HCT116 (cell line): ENCODE results near the gene SLC10A7. TPM values are rescaled to one million over a fixed set of nuclear protein-coding genes. Genes with fewer than 3 reads are reported as not detected.

Experiments
- ATAC-seq: fragments of 200-7000 bp; cut with Tn5 transposase; 2 replicates; pipeline ENCODE4 v1.9.1; 2020; ENCODE audit warnings: mild to moderate bottlenecking, moderate library complexity
- BruUV-seq: library from RNA; stranded (reverse); fragments of 400-500 nt; replicated peaks from 2 replicates; lab custom pipeline; 2021; lab: Mats Ljungman, UMichigan
- CTCF ChIA-PET: fragments of 300-600 bp; sonication (Branson Sonifier 250); formaldehyde crosslinking; loops from one replicate; lab custom pipeline; 2021; ENCODE audit warnings: antibody characterized with exemption; lab: Charles Lee
- POLR2A ChIA-PET: fragments of 300-600, 350-600 bp; sonication (Branson Sonifier 250); formaldehyde crosslinking; loops from one replicate; lab custom pipeline; 2021; ENCODE audit warnings: antibody characterized with exemption; lab: Charles Lee
- RAD21 ChIA-PET, 2 experiments: fragments of 300-600 bp; sonication (Branson Sonifier 250); formaldehyde crosslinking; loops; one replicate each; lab custom pipeline; 2023; ENCODE audit warnings: low total read pairs in 2 of 2; ENCODE audit not compliant: uncharacterized antibody in 2 of 2, unreplicated experiment in 2 of 2, low non-redundant PET in 1 of 2; lab: Charles Lee
- DNase-seq: peaks from one replicate; pipeline ENCODE4 v3.0.0-alpha.2; 2010; ENCODE audit warnings: low read depth, low spot score
- H2AFZ ChIP-seq: fragments of 200-600 bp; shearing (Covaris generic), sonication (generic); 2 replicates; pipeline ENCODE4 v1.6.1; 2017; ENCODE audit warnings: low read depth, mixed run types, mixed read lengths, antibody characterized with exemption, low read length; ENCODE audit not compliant: poor library complexity, severe bottlenecking
- H3K27ac ChIP-seq: 2 replicates; pipeline ENCODE4 v1.5.1; 2012; ENCODE audit warnings: low read depth, low read length
- H3K27me3 ChIP-seq: fragments of 200-600 bp; sonication (generic); 2 replicates; pipeline ENCODE4 v1.6.1; 2016; ENCODE audit warnings: mixed run types, low read length, mixed read lengths; ENCODE audit not compliant: insufficient read depth
- H3K36me3 ChIP-seq, 2 experiments: fragments of 200-500 bp in 1 of 2; fragments of 200-600 bp in 1 of 2; sonication (Bioruptor generic) in 1 of 2; sonication (generic) in 1 of 2; 2 replicates each; pipeline versions ENCODE4 v1.5.1 to v1.6.1; 2014 to 2016; ENCODE audit warnings: low read length in 2 of 2, inconsistent platforms in 1 of 2, mixed read lengths in 1 of 2, mixed run types in 1 of 2; ENCODE audit not compliant: insufficient read depth in 2 of 2, control insufficient read depth in 1 of 2
- H3K4me1 ChIP-seq, 2 experiments: fragments of 200-600 bp in 1 of 2; sonication (generic) in 1 of 2; 2 replicates each; pipeline versions ENCODE4 v1.5.1 to v1.6.1; 2012 to 2017; ENCODE audit warnings: low read length in 2 of 2, inconsistent platforms in 1 of 2, mild to moderate bottlenecking in 1 of 2, mixed read lengths in 1 of 2, mixed run types in 1 of 2, moderate library complexity in 1 of 2; ENCODE audit not compliant: insufficient read depth in 2 of 2, control insufficient read depth in 1 of 2
- H3K4me2 ChIP-seq: fragments of 200-600 bp; sonication (generic); 2 replicates; pipeline ENCODE4 v1.6.1; 2017; ENCODE audit warnings: mixed run types, low read length, mixed read lengths
- H3K4me3 ChIP-seq, 2 experiments: fragments of 200-600 bp in 1 of 2; sonication (generic) in 1 of 2; replicated peaks in 1 of 2; 2 replicates each; pipeline ENCODE4 v1.5.1; 2011 to 2016; ENCODE audit warnings: low read length in 2 of 2, control low read depth in 1 of 2, low read depth in 1 of 2, mild to moderate bottlenecking in 1 of 2, mixed read lengths in 1 of 2, mixed run types in 1 of 2
- H3K79me2 ChIP-seq: fragments of 200-600 bp; sonication (generic); 2 replicates; pipeline ENCODE4 v1.6.1; 2017; ENCODE audit warnings: mild to moderate bottlenecking, mixed run types, low read length, moderate library complexity, mixed read lengths; ENCODE audit not compliant: insufficient read depth
- H3K9ac ChIP-seq: fragments of 200-600 bp; sonication (generic); 2 replicates; pipeline ENCODE4 v1.6.1; 2016; ENCODE audit warnings: low read length, mixed read lengths
- H3K9me2 ChIP-seq: fragments of 200-600 bp; sonication (generic), shearing (Covaris generic); 2 replicates; pipeline ENCODE4 v1.6.1; 2017; ENCODE audit warnings: mixed run types, mild to moderate bottlenecking, moderate library complexity; ENCODE audit not compliant: insufficient read depth
- H3K9me3 ChIP-seq, 2 experiments: fragments of 200-500 bp in 1 of 2; fragments of 200-600 bp in 1 of 2; sonication (Bioruptor generic) in 1 of 2; sonication (generic) in 1 of 2; 2 replicates each; pipeline ENCODE4 v1.6.1; 2014 to 2017; ENCODE audit warnings: low read length in 2 of 2, mixed read lengths in 2 of 2, inconsistent platforms in 1 of 2, low read depth in 1 of 2, mild to moderate bottlenecking in 1 of 2, mixed run types in 1 of 2, moderate library complexity in 1 of 2; ENCODE audit not compliant: control insufficient read depth in 1 of 2, insufficient read depth in 1 of 2
- H4K20me1 ChIP-seq: fragments of 200-600 bp; sonication (generic), shearing (Covaris generic); 2 replicates; pipeline ENCODE4 v1.6.1; 2017; ENCODE audit warnings: mixed run types, mild to moderate bottlenecking, moderate library complexity; ENCODE audit not compliant: insufficient read depth
- CBX3 ChIP-seq: IDR thresholded peaks from 2 replicates; pipeline ENCODE4 v1.6.1; 2012; ENCODE audit warnings: low read depth
- CEBPB ChIP-seq: IDR thresholded peaks from 2 replicates; pipeline ENCODE4 v1.6.1; 2012; ENCODE audit warnings: low read depth
- EGR1 ChIP-seq: IDR thresholded peaks from 2 replicates; pipeline ENCODE4 v1.6.1; 2012; ENCODE audit warnings: low read depth
- ELF1 ChIP-seq: IDR thresholded peaks from 2 replicates; pipeline ENCODE4 v1.6.1; 2012; ENCODE audit warnings: low read depth, borderline replicate concordance
- EZH2phosphoT487 ChIP-seq: fragments of 200-600 bp; IDR thresholded peaks from 2 replicates; pipeline ENCODE4 v1.6.1; 2018; ENCODE audit warnings: antibody characterized with exemption, borderline replicate concordance
- FOSL1 ChIP-seq: IDR thresholded peaks from 2 replicates; pipeline ENCODE4 v1.6.1; 2012; ENCODE audit warnings: low read depth
- JUND ChIP-seq: IDR thresholded peaks from 2 replicates; pipeline ENCODE4 v1.6.1; 2012
- POLR2AphosphoS5 ChIP-seq: IDR thresholded peaks from 2 replicates; pipeline ENCODE4 v1.6.1; 2011; ENCODE audit warnings: mild to moderate bottlenecking, low read depth, low read length, moderate library complexity
- RAD21 ChIP-seq: IDR thresholded peaks from 2 replicates; pipeline ENCODE4 v1.6.1; 2012; ENCODE audit warnings: low read depth, mild to moderate bottlenecking
- SP1 ChIP-seq: IDR thresholded peaks from 2 replicates; pipeline ENCODE4 v1.6.1; 2012; ENCODE audit warnings: low read depth
- SRF ChIP-seq: IDR thresholded peaks from 2 replicates; pipeline ENCODE4 v1.6.1; 2012; ENCODE audit warnings: low read depth
- TCF7L2 ChIP-seq: IDR thresholded peaks from 2 replicates; pipeline ENCODE4 v1.7.0; 2011; ENCODE audit warnings: borderline replicate concordance, inconsistent platforms; ENCODE audit not compliant: insufficient read depth, insufficient read length; ENCODE audit errors: extremely low read depth
- YY1 ChIP-seq: IDR thresholded peaks from 2 replicates; pipeline ENCODE4 v1.6.1; 2011; ENCODE audit warnings: low read length, low read depth, moderate library complexity, mild to moderate bottlenecking; ENCODE audit not compliant: insufficient replicate concordance; ENCODE audit errors: extremely low read depth
- ZFX ChIP-seq: fragments of 450-650 bp; IDR thresholded peaks from 2 replicates; pipeline ENCODE4 v1.6.1; 2017
- ZNF274 ChIP-seq: fragments of 200-500 bp; sonication (Bioruptor generic); IDR thresholded peaks from 2 replicates; pipeline ENCODE4 v1.6.1; 2014; ENCODE audit warnings: mild to moderate bottlenecking, low read depth, low read length, inconsistent platforms
- intact Hi-C: fragments of 100-400 bp; cut with micrococcal nuclease; formaldehyde crosslinking; loops from 2 replicates; pipeline ENCODE4 v1.10.0; 2022
- total RNA-seq: library from RNA; stranded (reverse); gene quantifications from one replicate; pipeline ENCODE4 v1.2.1, GENCODE V29; 2021; ENCODE audit not compliant: unreplicated experiment
- TF ChIP-seq, protein P1 (sequence below): IDR thresholded peaks from 2 replicates; pipeline ENCODE4 v1.6.1; 2012; ENCODE audit warnings: low read depth
- TF ChIP-seq, protein P2 (sequence below): IDR thresholded peaks from 2 replicates; pipeline ENCODE4 v1.6.1; 2012
- TF ChIP-seq, protein P3 (sequence below): IDR thresholded peaks from 2 replicates; pipeline ENCODE4 v1.6.1; 2012

Gene SLC10A7
- total RNA-seq, 1 experiment from 2014 or later, result 5.5 TPM

DNA sequence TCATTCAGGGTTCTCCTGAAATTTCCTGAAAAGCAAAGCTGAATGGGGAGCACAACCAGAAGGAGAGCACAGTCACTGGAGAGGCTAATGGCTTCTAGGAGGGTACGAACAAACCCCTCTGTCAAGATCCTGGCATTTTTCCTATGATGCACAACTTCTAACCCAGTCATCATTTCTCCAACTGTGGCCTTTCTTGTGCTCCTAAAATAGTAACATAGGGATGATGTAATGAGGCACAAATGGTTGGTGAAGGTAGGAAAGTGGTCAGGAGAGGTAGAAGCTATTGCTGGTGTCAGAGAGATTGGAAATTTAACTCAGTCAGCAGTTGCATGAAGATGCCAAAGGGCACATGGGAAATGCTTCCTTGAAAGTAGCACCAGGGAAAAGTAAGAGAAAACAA is 52.7 kb downstream of the SLC10A7 start (continued):
- TF ChIP-seq, protein P1, sequence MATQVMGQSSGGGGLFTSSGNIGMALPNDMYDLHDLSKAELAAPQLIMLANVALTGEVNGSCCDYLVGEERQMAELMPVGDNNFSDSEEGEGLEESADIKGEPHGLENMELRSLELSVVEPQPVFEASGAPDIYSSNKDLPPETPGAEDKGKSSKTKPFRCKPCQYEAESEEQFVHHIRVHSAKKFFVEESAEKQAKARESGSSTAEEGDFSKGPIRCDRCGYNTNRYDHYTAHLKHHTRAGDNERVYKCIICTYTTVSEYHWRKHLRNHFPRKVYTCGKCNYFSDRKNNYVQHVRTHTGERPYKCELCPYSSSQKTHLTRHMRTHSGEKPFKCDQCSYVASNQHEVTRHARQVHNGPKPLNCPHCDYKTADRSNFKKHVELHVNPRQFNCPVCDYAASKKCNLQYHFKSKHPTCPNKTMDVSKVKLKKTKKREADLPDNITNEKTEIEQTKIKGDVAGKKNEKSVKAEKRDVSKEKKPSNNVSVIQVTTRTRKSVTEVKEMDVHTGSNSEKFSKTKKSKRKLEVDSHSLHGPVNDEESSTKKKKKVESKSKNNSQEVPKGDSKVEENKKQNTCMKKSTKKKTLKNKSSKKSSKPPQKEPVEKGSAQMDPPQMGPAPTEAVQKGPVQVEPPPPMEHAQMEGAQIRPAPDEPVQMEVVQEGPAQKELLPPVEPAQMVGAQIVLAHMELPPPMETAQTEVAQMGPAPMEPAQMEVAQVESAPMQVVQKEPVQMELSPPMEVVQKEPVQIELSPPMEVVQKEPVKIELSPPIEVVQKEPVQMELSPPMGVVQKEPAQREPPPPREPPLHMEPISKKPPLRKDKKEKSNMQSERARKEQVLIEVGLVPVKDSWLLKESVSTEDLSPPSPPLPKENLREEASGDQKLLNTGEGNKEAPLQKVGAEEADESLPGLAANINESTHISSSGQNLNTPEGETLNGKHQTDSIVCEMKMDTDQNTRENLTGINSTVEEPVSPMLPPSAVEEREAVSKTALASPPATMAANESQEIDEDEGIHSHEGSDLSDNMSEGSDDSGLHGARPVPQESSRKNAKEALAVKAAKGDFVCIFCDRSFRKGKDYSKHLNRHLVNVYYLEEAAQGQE, result no peak

DNA sequence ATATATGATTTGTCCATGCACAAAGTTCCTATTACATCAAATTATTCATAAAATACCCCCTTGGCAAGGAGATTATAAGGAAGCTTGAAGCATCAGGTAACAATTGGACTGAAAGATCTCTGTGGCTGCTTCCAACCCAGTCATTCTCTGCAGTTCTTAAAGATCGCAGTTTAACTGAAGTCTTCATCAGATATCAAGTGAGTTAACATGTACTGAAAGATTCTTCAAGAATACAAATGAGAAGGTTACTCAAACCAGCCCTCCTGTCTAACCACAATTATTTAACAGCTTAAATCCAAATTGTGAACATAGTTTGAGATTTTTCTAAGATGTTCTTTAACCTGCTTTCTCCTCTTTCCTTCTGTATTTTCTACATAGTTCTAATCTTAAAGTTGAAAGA is 56.1 kb downstream of the SLC10A7 start:
- Histone ChIP-seq H2AFZ (no peak overlapping the region), H4K20me1 (no peaks in the 10 kb centered on the region), H3K9ac (no peak overlapping the region), H3K4me2 (no peak overlapping the region), H3K36me3 (no peaks in the 10 kb centered on the region), H3K79me2 (no peaks in the 10 kb centered on the region), H3K4me3 (no peak overlapping the region), H3K27me3 (no peaks in the 10 kb centered on the region), H3K9me2 (no peaks in the 10 kb centered on the region), H3K9me3 (no peaks in the 10 kb centered on the region), H3K4me1 (peaks cover 2 to 21% of the 10 kb centered on the region in 2 experiments; a peak in 3 of 4 replicates), H3K27ac (no peak overlapping the region)
- BruUV-seq, result no TSS peak
- DNase-seq (no peak), ATAC-seq (no peak)
- TF ChIP-seq CBX3 (no peak), ZNF274 (no peak), CEBPB (no peak), EGR1 (no peak), TCF7L2 (no peak), EZH2phosphoT487 (no peak), FOSL1 (no peak), RAD21 (no peak), SP1 (no peak), SRF (no peak), ELF1 (no peak), JUND (no peak), POLR2AphosphoS5 (no peak), YY1 (no peak), ZFX (no peak)
- TF ChIP-seq, protein P2, sequence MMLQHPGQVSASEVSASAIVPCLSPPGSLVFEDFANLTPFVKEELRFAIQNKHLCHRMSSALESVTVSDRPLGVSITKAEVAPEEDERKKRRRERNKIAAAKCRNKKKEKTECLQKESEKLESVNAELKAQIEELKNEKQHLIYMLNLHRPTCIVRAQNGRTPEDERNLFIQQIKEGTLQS, result no peak
- TF ChIP-seq, protein P3, sequence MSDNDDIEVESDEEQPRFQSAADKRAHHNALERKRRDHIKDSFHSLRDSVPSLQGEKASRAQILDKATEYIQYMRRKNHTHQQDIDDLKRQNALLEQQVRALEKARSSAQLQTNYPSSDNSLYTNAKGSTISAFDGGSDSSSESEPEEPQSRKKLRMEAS, result no peak
- intact Hi-C loops, result no loop called here
- CTCF ChIA-PET, result no interaction called here
- RAD21 ChIA-PET, result no interaction called here
- POLR2A ChIA-PET, result no interaction called here
